ENCODE results near the gene IQGAP1.

DNA sequence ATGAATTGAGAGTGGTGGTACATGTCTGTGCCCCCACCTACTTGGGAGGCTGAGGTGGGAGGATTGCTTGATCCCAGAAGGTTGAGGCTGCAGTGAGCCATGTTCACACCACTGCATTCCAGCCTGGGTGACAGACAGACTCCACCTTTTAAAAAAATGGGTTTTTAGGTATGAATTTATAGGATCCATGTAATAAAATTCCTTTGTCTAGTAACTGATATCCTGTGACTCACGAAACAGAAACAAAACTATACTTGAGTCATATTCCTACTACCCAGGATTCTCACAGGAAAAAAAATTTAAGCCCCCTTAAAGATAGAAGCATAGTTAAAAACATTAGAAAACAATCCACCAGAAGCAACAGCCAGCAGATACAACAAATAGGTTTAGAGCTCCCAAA, 131.6 kb downstream of the IQGAP1 start:
- TF ChIP-seq CTCF (IDR thresholded peaks at IDR 0.05), result no peak
- no peak for TF ChIP-seq POLR2A (IDR thresholded peaks at IDR 0.05)

Data from lower leg skin (tissue), 3 donors.